HG02610 (cell line): Measurements from ENCODE around the gene TMEM203.

ENCODE experiments used
- ATAC-seq: cut with Tn5 transposase; IDR thresholded peaks from one replicate; pipeline ENCODE4 v1.9.1; 2021; ENCODE audit warnings: mild to moderate bottlenecking, moderate library complexity; ENCODE audit not compliant: unreplicated experiment

The TMEM203 gene

DNA sequence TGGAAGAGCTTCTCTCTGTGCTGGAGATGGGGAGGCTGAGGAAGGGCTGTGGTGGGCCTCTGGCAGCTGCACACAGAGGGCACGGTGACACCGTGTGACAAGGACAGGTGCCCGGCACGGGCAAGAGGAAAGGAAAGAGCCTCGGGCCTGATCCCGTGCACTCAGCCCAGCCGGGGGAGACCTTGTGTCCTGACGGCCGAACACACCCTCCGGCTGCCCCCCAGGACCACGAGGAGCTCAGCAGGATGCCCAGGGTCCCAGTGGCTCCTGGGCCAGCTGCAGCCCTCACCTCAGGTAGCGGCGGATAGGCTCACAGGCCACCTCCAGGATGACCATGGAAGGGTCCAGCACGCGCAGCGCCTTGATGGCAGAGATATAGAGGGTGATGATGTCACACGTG lies 22.6 kb downstream of the TMEM203 start:
- ATAC-seq: no peak

GRCh38 chr9:137181680-137182079 lies 23.8 kb downstream of the TMEM203 start:
- no peak for ATAC-seq

DNA sequence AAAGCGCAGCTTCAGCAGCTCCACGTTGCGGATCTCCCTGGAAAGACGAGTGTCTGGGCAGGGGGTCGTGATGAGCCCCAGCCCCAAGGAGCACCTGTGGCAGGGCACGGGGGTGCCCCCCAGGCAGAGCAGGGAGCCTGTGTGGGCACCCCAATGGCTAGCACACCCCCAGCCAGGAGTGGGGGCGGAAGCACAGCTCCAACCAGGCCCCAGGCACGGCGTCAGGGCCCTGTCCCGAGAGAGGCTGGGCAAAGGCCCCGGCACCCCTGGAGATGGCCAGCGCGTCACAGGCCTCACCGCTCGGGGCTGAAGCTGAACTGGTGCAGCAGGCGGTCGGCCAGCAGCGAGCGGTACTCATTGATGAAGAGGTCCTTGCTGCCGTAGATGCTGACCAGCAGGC lies 25.0 kb downstream of the TMEM203 start:
- ATAC-seq: no peak

GRCh38 chr9:137179761-137180160 lies 25.7 kb downstream of the TMEM203 start:
- ATAC-seq: no peak

GRCh38 chr9:137178939-137179630 lies 26.4 kb downstream of the TMEM203 start:
- ATAC-seq: no peak

DNA sequence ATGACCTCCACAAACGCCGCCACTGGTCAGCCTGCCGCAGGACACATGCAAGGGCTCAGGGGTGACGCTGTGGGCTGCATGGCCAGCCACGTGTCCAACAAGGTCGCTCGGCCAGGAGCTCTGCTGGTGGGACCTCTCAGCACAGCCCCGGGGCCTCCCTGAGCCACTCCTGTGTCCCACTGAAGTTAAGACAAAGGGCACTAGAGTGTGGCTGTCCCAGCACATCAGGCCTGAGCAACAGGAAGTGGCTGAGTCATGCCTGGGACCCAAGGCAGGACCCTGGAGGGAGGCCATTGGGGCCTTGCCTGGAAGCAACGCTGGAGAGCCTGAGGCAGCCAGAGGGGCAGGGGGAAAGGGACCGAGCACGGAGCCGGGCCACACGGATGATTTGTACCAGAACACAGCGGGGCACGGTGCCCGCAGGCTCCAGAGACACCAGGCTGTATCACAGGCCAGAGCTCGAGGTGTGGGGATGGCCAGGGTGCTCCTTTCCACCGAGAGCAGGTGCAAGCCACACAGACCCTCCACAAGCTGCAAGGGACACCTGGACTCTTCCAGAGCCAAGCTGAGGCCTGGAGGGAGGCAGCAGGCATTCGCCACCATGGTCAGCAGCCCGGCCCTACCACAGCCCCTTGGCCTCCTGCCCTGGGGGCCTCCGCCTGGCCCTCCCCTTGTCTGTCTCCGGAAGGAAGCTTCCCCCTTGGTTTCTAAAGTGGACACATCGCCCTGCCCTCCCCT lies 27.1 kb downstream of the TMEM203 start:
- no peak for ATAC-seq

DNA sequence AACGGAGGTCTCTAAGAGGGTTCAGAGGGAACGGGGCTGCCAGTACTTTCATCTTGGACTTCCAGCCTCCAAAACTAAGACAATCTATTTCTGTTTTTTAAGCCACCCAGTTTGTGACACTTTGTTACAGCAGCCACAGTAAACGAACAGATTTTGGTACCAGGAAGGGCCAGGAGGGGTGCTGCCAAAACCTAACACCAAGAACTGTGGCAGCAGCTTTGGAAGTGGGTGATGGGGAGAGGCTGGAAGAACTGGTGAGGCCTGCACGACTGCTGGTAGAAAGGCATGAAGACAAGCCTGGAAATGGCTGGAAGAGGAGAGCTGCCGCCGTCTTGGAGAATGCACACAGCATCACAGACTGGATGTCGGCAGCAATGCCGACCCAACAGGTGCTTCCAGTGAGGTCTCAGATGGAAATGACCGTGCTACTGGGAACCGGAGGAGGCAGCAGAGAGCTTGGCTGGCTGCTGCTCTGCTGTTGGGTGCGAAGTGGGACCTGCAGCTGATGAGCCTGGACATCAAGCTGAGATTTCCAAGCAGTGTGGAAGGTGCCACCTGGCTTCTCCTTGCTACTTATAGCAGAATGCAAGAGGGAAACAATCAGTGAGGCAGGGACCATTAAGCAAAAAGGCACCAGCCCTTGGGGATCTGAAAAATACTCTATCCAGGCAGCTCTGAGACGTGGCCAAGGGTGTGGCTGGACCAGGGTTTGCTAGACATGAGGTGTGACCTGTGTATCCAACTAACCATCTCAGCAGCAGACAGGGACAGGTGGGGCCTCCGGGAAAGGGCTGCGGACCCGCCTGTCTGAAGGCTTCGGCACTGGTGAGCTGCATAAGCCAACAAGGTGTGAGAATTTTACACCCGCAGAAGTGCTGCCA lies 28.9 kb downstream of the TMEM203 start:
- no peak for ATAC-seq

DNA sequence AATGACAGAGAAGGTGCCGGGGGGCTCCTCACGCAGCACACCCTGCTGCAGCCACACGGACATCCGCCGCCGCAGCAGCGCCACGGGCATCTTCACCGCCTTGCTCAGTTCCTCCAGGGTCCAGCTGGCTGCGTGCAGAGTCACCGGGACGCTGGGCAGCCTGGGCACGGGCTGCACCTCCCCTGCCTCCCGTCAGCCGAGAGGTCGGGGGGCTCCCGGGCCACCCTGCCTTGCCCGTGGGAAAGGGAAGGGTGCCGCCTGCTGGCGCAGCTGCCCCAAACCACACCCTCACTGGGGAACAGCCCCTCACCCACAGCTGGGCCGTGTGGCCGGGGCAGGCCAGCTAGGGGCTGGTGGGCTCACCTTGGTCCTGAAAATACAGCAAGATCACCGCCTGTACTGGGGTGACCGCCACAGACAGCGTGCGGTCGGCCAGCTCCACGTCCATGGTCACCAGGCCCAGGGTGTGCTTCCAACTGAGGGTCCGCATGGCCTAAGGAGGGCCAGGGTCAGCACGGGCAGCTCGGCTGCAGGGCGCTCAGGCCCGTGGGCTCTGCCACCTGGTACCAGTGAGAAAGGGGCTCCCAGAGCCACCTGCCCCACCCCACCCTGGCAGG lies 30.0 kb downstream of the TMEM203 start:
- no peak for ATAC-seq

DNA sequence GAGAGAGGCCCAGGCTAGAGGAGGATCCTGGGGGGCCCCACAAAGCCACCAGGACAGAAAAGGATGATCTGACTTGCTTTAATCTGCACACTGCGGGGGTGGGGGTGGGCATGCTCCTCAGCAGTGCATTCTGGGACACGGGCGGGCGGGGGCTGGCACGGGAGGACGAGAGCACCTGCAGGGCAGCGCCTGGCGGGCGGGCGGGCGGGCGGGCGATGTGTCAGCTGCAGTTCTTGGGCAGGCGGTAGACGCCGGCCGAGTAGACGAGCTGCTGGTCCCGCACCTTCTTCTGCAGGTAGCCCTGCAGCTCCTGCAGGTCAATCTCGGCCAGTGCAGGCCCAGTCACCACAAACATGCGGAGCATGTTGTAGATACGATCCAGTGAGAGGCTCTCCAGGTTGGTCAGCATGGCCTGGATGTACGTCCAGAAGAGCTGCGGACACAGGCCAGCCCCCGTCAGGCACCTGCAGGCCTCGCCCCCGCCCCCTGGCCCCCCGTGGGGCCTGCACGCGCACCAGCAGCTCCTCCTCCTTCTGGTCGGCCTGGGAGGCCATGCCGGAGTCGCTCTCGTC lies 30.6 kb downstream of the TMEM203 start:
- no peak for ATAC-seq

DNA sequence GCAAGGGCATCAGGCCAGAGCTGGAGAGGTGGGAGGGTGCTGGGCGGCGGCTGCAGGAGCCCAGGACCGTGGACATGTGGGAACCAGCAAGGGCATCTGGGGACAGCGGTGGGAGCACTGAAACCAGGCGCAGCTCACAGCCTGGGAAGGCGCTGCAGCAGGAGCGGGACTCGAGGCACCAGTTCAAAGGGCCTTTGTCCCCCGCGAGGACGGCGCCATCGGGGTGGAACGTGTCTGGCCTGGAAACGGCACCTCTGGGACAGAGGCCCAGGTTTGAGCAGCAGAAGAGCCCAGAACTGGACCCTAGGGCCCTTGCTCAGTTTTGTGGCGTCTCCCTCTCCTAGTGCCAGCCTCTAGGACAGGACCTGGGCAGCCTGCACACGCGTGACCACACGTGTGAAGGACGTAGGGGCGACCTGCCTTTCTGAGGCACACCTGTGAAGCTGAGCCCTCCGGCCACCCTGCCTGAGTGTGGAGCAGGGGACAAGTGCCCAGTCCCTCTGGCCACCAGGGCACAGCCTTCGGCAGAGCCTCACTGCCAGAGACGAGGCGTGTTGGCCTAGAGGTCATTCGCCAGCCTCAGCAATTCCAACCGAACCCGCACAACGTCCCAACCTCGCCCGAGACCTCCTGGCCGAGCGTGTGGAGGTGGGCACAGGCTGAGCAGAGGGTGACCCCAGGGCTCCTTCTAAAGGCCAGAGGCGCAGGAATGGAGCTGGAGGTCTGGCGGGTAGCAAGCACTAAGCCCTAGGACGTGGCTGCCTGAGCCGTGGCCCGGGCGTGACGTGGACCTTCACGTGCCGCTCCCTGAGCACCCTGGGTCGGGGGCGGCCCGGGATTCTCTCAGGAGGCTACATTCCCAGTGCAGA lies 31.4 kb downstream of the TMEM203 start:
- ATAC-seq: no peak

DNA sequence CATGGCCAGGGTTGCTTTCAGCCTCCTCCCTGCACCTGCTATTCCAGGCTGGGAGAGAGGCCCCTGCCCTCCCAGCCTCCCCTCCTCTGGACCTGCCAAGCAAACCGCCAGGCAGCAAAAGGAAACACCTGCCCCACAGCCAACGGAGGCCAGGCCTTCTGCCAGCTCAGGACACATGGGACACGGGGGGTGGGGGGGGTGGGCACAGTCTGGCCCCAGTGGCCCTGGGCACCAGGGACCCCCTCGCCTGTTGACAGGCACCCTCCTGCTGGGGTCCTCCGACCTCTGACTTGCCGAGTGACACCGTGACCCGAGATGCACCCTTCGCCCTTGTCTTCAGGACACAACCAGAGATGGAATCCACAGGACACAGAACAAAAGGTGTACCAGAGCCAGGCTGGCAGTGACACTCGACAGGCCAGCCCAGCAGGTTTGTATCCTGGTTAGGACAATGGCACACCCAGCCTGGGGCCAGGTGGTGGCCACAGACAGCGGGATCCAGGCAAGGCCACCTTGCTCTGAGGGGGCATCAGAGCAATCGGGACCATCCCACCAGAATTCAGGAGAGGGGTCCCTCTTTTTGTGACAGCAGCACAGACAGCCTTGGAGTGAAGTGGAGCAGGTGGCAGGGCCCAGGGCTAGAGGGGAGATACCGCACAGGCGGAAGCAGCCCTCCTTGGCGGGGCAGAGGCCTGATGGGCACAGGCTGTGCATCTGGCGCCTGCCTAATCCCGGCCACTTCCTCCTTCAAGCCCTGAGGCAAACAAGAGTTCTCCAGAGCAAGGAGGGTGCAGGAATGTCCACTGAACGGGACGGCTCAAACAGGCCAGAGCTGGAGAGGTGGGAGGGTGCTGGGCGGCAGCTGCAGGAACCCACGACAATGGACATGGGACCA lies 32.3 kb downstream of the TMEM203 start:
- ATAC-seq: no peak

DNA sequence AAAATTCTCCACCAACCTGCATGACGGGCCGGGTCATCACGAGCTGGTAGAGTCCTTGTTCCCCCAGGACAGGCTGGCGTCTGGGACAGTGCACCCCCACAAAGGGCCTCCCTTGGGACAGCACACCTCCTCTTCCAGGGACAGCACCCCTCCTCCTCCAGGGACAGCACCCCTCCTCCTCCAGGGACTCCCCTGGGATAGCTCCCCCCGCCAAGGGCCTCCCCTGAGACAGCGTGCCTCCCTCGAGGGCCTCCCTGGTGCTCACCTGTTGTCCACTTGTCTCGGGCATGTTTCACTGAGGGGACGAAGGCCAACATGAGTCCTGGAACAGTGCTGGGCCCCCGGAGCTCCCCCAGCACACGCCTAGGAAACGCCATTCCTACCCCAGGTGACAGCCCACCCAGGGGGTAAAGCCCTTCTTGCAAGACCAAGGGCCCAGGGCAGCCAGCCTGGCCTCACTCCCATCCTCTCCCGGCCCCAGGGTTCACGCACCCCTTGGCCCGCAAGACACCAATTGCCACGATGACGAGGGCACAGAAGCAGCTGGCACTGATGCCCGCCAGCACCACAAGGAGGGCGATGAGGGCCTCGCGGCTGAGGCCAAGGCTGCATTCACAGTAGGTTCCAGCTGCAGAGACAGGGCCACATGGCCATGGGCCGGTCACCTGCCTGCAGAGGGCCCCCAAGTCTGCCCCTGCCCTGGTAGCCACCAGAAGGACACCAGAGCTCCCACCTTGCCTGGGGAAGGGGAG lies 34.1 kb downstream of the TMEM203 start:
- ATAC-seq: no peak

DNA sequence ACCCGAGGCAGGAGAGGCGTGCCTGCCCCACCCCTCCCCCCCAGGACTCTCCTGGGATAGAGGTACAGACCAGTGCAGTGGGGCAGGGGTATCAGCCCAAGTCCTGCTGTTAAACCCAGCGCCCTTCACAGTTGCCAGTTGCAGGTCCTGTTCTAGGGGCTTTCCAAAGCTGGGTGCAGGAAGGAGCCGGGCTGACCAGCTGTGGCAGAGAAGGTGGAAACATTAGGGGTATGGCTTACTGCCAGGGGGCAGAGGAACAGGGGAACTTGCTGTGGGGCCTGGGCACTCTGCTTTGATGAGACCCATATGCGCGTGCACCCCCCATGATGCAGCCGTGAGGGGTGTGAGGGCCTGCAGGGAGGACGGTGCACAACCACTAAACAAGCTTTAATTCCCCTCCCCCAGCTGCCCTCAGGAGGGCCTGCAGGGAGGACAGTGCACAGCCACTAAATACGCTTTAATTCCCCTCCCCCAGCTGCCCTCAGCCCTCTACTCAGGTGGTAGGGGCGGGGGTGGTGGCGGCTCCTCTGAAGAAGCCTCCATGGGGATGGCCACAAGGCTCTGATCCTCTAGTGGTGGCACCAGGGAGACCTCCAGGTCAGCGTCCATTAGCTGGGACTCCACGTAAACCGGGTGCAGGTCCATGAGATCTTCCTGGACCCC lies 34.8 kb downstream of the TMEM203 start:
- ATAC-seq: no peak

- no peak for ATAC-seq
These were observed 35.5 kb downstream of the TMEM203 start, which contains the start of gene LRRC26 for GRCh38 chr9:137169896-137170358. Gene LRRC26, minus strand, starts transcription at chr9:137170051. Its CDS starts 108 bp downstream, at chr9:137169943.

DNA sequence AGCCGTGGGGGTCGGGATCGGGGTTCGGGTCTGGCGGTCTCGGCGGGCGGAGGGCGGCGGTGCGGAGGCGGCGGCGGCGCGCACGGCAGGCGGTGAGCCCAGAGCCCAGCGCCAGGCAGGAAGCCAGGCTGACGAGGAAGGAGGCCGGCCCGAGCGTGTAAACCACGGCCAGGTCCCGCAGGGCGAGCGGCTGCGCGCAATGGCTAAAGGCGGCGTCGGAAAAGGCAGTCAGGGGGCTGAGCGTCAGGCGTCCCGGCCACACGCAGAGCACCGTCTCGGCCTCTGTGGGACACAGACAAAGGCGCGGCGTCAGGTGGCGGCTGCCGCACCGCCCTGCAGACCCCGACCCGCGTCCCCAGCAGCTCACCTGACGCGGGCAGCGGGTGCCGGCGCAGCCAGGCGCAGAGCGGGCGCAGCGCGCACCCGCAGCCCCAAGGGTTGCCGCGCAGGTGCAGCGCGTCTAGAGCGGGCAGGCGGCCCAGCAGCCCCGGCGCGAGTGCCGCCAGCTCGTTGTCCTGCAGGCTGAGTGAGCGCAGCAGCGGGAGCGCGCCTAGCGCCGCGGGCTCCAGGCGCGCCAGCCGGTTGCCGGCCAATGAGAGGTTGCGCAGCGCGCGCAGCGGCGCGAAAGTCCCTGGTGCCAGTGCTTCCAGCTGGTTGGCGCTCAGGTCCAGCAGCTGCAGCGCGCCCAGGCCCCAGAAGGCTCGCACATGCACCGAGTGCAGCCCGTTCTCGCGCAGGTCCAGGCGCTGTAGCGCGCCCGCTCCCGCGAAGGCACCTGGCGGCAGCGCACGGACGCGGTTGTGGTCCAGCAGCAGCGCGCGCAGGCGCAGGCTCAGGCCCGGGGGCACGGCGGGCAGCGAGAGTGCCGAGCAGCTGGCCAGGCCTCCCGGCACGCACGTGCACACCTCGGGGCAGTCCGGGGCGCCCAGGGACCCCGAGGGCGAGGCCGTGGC lies 36.3 kb downstream of the TMEM203 start:
- no peak for ATAC-seq

- ATAC-seq: no peak
These were observed 36.9 kb downstream of the TMEM203 start for GRCh38 chr9:137168573-137168903.
